Stimulated activated CD8-positive, alpha-beta memory T cell treated with anti-CD3 and anti-CD28 coated beads, Interleukin-15, amount 100 ng/mL, for 48 hours (primary cell): Measurements from ENCODE around the gene DUSP6.

Experiments used
- DNase-seq, 2 donors: peaks; one replicate each; pipeline ENCODE4 v3.0.0-alpha.2; 2020; ENCODE audit warnings: low read depth in 2 of 2

The DUSP6 gene

GRCh38 chr12:89352492-89353187 is at the start of gene DUSP6:
TSS of gene DUSP6 (minus strand) at chr12:89352501. CDS start at chr12:89352039, 462 bp downstream.
- peak; percentile 85 to 87 for DNase-seq

- DNase-seq, result no peak
Observed at GRCh38 chr12:89401433-89402058, 49.2 kb upstream of the DUSP6 start.

- no peak for DNase-seq
Observed at GRCh38 chr12:89400415-89400814, 48.1 kb upstream of the DUSP6 start.

- no peak for DNase-seq
Observed at GRCh38 chr12:89395712-89396111, 43.4 kb upstream of the DUSP6 start.

GRCh38 chr12:89393551-89394121 is 41.3 kb upstream of the DUSP6 start:
- no peak for DNase-seq

- no peak for DNase-seq
Observed at GRCh38 chr12:89392391-89392790, 40.1 kb upstream of the DUSP6 start.

- no peak for DNase-seq
Observed at GRCh38 chr12:89391726-89392336, 39.5 kb upstream of the DUSP6 start.

- peak; percentile 7 to 15 for DNase-seq
Observed at GRCh38 chr12:89390802-89391673, 38.7 kb upstream of the DUSP6 start.

GRCh38 chr12:89389755-89390661 is 37.7 kb upstream of the DUSP6 start:
- DNase-seq, result no peak

GRCh38 chr12:89386138-89386537 is 33.8 kb upstream of the DUSP6 start:
- DNase-seq, result no peak

- no peak for DNase-seq
Observed at GRCh38 chr12:89384807-89385206, 32.5 kb upstream of the DUSP6 start.

- DNase-seq, result no peak
Observed at GRCh38 chr12:89384050-89384758, 31.9 kb upstream of the DUSP6 start.

GRCh38 chr12:89383235-89384049 is 31.1 kb upstream of the DUSP6 start:
- no peak for DNase-seq

- DNase-seq, result no peak
Observed at GRCh38 chr12:89382328-89382727, 30.0 kb upstream of the DUSP6 start.

GRCh38 chr12:89379839-89380467 is 27.7 kb upstream of the DUSP6 start:
- DNase-seq, result no peak

GRCh38 chr12:89379148-89379838 is 27.0 kb upstream of the DUSP6 start:
- DNase-seq, result no peak

GRCh38 chr12:89376844-89377243 is 24.5 kb upstream of the DUSP6 start:
- DNase-seq, result no peak

GRCh38 chr12:89376202-89376529 is 23.9 kb upstream of the DUSP6 start:
- no peak for DNase-seq
